DMS153 (cell line): ENCODE measurements around the gene COL6A5.
"Not testable (repeated sequence)": the region's sequence is repeated elsewhere in the genome, so short reads cannot be mapped to it uniquely, and the experiment has no call there.

Experiments used
- DNase-seq: peaks from one replicate; lab custom pipeline; 2025; lab: John Stamatoyannopoulos, UW

COL6A5 gene

GRCh38 chr3:130433306-130433705 is 87.8 kb downstream of the COL6A5 start:
- DNase-seq = no peak

GRCh38 chr3:130442284-130442683 is 96.8 kb downstream of the COL6A5 start:
- no peak for DNase-seq

- DNase-seq = not testable (repeated sequence)
Measured at GRCh38 chr3:130446840-130447239, 101.4 kb downstream of the COL6A5 start.

- not testable (repeated sequence) for DNase-seq
Measured at GRCh38 chr3:130448155-130448554, 102.7 kb downstream of the COL6A5 start.

GRCh38 chr3:130456540-130456939 is 111.1 kb downstream of the COL6A5 start:
- DNase-seq = no peak

- DNase-seq = no peak
Measured at GRCh38 chr3:130457671-130458070, 112.2 kb downstream of the COL6A5 start.

- DNase-seq = no peak
Measured at GRCh38 chr3:130459944-130460343, 114.5 kb downstream of the COL6A5 start.

GRCh38 chr3:130462089-130462488 is 116.6 kb downstream of the COL6A5 start:
- no peak for DNase-seq

GRCh38 chr3:130463221-130463620 is 117.7 kb downstream of the COL6A5 start:
- DNase-seq = no peak

GRCh38 chr3:130465521-130465920 is 120.0 kb downstream of the COL6A5 start:
- no peak for DNase-seq

GRCh38 chr3:130468311-130468710 is 122.8 kb downstream of the COL6A5 start:
- no peak for DNase-seq

- DNase-seq = no peak
Measured at GRCh38 chr3:130470126-130470525, 124.7 kb downstream of the COL6A5 start.

- no peak for DNase-seq
Measured at GRCh38 chr3:130473416-130473815, 127.9 kb downstream of the COL6A5 start.

- no peak for DNase-seq
Measured at GRCh38 chr3:130480736-130481135, 135.3 kb downstream of the COL6A5 start.

GRCh38 chr3:130488288-130488687 is 142.8 kb downstream of the COL6A5 start:
- no peak for DNase-seq

GRCh38 chr3:130488769-130489450 is 143.4 kb downstream of the COL6A5 start:
- DNase-seq = no peak

GRCh38 chr3:130490241-130490640 is 144.8 kb downstream of the COL6A5 start:
- no peak for DNase-seq

- no peak for DNase-seq
Measured at GRCh38 chr3:130491431-130491830, 146.0 kb downstream of the COL6A5 start.

GRCh38 chr3:130504701-130505100 is 159.2 kb downstream of the COL6A5 start:
- no peak for DNase-seq

GRCh38 chr3:130506031-130506430 is 160.6 kb downstream of the COL6A5 start:
- DNase-seq = no peak

- no peak for DNase-seq
Measured at GRCh38 chr3:130507746-130508145, 162.3 kb downstream of the COL6A5 start.

GRCh38 chr3:130509008-130509407 is 163.5 kb downstream of the COL6A5 start:
- DNase-seq = no peak

GRCh38 chr3:130514681-130515080 is 169.2 kb downstream of the COL6A5 start:
- DNase-seq = no peak

GRCh38 chr3:130515755-130516154 is 170.3 kb downstream of the COL6A5 start:
- no peak for DNase-seq
